NT2/D1 (cell line): Measurements from ENCODE around the gene OR2T35.
"Not testable (repeated sequence)": the region's sequence is repeated elsewhere in the genome, so short reads cannot be mapped to it uniquely, and the experiment has no call there.

ENCODE experiments used
- YY1 ChIP-seq: IDR thresholded peaks from 2 replicates; pipeline ENCODE4 v1.6.1; 2011; ENCODE audit not compliant: insufficient read length, insufficient read depth
- ZNF274 ChIP-seq: IDR thresholded peaks from 2 replicates; pipeline ENCODE4 v1.6.1; 2011; ENCODE audit warnings: mild to moderate bottlenecking, low read depth, low read length

DNA sequence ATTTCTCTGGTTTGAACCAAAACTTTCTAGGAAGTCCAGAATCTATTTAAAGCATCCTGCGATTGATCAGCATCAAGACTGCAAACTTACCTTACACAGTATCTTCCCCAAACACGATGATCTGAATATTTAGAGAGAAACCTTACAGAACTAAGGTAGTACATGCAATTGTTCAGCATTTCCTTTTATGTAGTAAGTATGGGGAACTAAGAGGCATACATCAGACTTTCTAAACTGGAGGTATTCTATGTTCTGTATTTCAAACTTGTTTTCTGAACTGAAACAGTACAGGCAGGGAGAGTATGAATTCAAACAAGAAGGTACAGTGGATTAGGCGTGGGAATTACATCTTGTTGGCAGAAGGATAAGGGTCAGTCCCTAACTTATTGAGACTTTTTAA lies 10.3 kb upstream of the OR2T35 start, which contains the start of gene OR2T27:
- not testable (repeated sequence) for TF ChIP-seq YY1, ZNF274
